GM21737 (cell line): ENCODE results near the gene ARHGAP25.

Experiments used
- ATAC-seq: cut with Tn5 transposase; IDR thresholded peaks from one replicate; pipeline ENCODE4 v1.9.1; 2021; ENCODE audit warnings: mild to moderate bottlenecking, moderate library complexity; ENCODE audit not compliant: unreplicated experiment

ARHGAP25 gene

GRCh38 chr2:68742626-68743415 lies 8.2 kb downstream of the ARHGAP25 start:
- no peak for ATAC-seq

GRCh38 chr2:68743531-68743930 lies 8.9 kb downstream of the ARHGAP25 start:
- ATAC-seq = no peak

GRCh38 chr2:68744366-68744912 lies 9.8 kb downstream of the ARHGAP25 start:
- no peak for ATAC-seq

GRCh38 chr2:68745006-68745405 lies 10.4 kb downstream of the ARHGAP25 start:
- no peak for ATAC-seq

GRCh38 chr2:68746408-68746807 lies 11.8 kb downstream of the ARHGAP25 start:
- no peak for ATAC-seq

GRCh38 chr2:68747413-68747812 lies 12.8 kb downstream of the ARHGAP25 start:
- no peak for ATAC-seq

GRCh38 chr2:68747900-68748299 lies 13.3 kb downstream of the ARHGAP25 start:
- no peak for ATAC-seq

- ATAC-seq = no peak
Observed at GRCh38 chr2:68748568-68748967, 14.0 kb downstream of the ARHGAP25 start.

- no peak for ATAC-seq
Observed at GRCh38 chr2:68749345-68749744, 14.7 kb downstream of the ARHGAP25 start.

- no peak for ATAC-seq
Observed at GRCh38 chr2:68750592-68751396, 16.2 kb downstream of the ARHGAP25 start.

- peak; percentile 97 for ATAC-seq
Observed at GRCh38 chr2:68751397-68752339, 17.1 kb downstream of the ARHGAP25 start.

- no peak for ATAC-seq
Observed at GRCh38 chr2:68753318-68753717, 18.7 kb downstream of the ARHGAP25 start.

GRCh38 chr2:68755071-68755470 lies 20.5 kb downstream of the ARHGAP25 start:
- ATAC-seq = no peak

- no peak for ATAC-seq
Observed at GRCh38 chr2:68756178-68756577, 21.6 kb downstream of the ARHGAP25 start.

- ATAC-seq = no peak
Observed at GRCh38 chr2:68757081-68757480, 22.5 kb downstream of the ARHGAP25 start.

- ATAC-seq = no peak
Observed at GRCh38 chr2:68762100-68762499, 27.5 kb downstream of the ARHGAP25 start.

- no peak for ATAC-seq
Observed at GRCh38 chr2:68762665-68763064, 28.1 kb downstream of the ARHGAP25 start.

GRCh38 chr2:68764041-68764805 lies 29.6 kb downstream of the ARHGAP25 start:
- ATAC-seq = no peak

GRCh38 chr2:68764806-68765311 lies 30.2 kb downstream of the ARHGAP25 start:
- ATAC-seq = no peak
